GM18526 (cell line): ENCODE data around the gene NCOA1.

Source experiments
- POLR2A ChIP-seq: IDR thresholded peaks from 3 replicates; pipeline ENCODE4 v1.6.1; 2011; ENCODE audit not compliant: insufficient read length; ENCODE audit errors: extremely low read depth

NCOA1 gene

DNA sequence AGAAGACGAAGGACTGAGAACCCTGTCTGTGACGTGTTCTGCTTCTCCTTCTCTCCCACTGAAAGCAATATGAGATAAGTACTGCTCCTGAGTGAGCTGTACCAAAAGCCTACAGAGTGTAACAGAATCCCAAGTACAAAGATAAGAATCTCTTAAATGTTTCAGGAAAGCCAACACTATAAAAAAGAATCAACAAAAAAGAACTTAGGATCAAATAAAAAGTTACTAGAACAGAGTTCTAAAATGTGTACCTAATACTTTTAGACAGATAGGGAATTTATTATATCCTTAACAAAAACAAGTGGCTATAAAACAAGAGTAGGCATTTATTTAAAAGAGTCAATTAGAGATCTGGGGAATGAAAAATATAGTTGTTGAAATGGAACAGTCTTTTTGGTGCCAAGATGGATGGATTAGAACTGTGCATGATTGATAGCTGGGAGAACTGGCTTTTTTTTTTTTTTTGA, 49.0 kb downstream of the NCOA1 start:
- no peak for TF ChIP-seq POLR2A

- TF ChIP-seq POLR2A: no peak
These were observed 50.6 kb downstream of the NCOA1 start for GRCh38 chr2:24541621-24542020.

GRCh38 chr2:24542269-24542872, 51.3 kb downstream of the NCOA1 start:
- TF ChIP-seq POLR2A: no peak

- no peak for TF ChIP-seq POLR2A
These were observed 52.2 kb downstream of the NCOA1 start for GRCh38 chr2:24543252-24543651.

- no peak for TF ChIP-seq POLR2A
These were observed 53.5 kb downstream of the NCOA1 start for GRCh38 chr2:24544456-24545115.

- no peak for TF ChIP-seq POLR2A
These were observed 55.6 kb downstream of the NCOA1 start for GRCh38 chr2:24546669-24547068.

GRCh38 chr2:24548058-24548457, 57.0 kb downstream of the NCOA1 start:
- no peak for TF ChIP-seq POLR2A

GRCh38 chr2:24551016-24551415, 60.0 kb downstream of the NCOA1 start:
- no peak for TF ChIP-seq POLR2A

DNA sequence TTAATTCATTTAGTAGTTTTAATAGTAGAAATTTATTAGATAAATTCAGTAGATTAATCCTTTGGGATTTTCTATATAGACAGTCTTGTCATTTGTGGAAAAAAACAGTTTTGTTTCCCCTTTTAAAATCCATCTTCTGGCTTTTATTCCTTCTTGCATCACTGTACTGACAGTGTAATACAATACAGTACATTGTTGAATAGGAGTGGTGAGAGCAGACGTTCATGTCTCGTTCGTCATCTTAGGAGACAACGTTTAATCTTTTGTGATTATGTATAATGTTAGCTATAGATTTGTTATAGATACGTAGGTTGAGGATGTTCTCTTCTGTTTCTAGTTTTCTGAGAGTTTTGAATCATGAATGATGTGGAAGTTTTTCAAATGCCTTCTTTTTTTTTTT, 61.8 kb downstream of the NCOA1 start:
- no peak for TF ChIP-seq POLR2A

- TF ChIP-seq POLR2A: no peak
These were observed 67.9 kb downstream of the NCOA1 start for GRCh38 chr2:24558781-24559472.

- no peak for TF ChIP-seq POLR2A
These were observed 68.5 kb downstream of the NCOA1 start for GRCh38 chr2:24559473-24560113.

GRCh38 chr2:24565537-24565936, 74.5 kb downstream of the NCOA1 start:
- no peak for TF ChIP-seq POLR2A

DNA sequence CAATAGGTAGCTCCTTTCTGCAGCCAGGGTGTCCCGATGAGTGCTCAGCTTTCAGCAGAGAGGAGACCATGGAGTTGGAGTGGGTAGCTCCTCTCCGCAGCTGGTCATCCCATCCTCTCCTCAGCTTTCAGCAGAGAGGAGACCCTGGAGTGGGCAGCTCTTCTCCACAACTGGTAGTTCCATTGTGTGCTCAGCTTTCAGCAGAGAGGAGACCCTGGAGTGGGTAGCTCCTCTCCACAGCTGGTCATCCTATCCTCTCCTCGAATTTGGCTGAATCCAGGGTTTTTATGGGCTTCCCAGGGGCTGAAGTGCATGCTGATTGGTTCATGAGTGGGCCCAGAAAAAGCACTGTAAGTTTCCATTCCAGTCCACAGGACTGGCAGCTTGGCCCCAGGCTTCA, 75.2 kb downstream of the NCOA1 start:
- no peak for TF ChIP-seq POLR2A

- no peak for TF ChIP-seq POLR2A
These were observed 75.6 kb downstream of the NCOA1 start for GRCh38 chr2:24566630-24567029.

DNA sequence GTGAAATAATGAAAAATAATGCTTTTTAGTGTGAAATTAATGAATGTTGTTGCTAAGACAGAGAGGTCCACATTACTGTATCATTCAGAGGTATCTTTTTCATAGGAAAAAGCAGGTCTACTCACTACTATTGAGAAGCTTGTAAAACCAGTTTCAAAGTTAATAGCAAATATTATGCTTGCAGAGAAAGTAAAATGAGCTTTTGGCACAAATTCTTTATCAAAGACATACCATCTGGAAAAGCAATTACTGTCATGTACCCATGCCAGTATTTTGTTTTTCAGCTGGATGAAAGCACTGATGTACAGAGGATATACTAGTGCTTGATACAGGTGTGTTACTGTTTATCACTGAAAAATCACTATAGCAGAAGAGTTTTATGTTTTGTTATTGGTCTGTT, 77.5 kb downstream of the NCOA1 start:
- no peak for TF ChIP-seq POLR2A

DNA sequence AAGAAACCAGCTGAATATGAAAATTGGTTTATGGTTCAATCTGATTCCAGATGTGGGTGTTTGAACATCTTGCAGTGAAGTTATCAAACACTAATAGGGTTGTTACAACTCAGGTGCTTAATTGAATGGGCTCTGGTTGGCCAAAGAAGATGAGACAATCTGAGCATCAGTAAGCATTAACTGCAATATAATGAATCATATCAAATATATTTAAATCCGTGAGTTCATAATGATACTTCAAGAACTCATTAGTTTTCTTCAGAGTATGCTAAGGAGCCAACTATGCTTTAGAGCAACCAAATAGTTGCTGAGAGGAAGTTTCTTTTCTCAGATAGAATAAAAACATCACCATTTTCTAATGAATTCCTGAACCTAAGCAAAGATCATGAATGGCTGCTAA, 79.2 kb downstream of the NCOA1 start:
- no peak for TF ChIP-seq POLR2A
